ENCODE results near the gene GALP. TPM values are rescaled to one million over a fixed set of nuclear protein-coding genes. Genes with fewer than 3 reads are reported as not detected.
"Not testable (repeated sequence)": the region's sequence is repeated elsewhere in the genome, so short reads cannot be mapped to it uniquely, and the experiment has no call there.

Gene GALP
- not detected for polyA plus RNA-seq (2013, experiment 1 of 2; ENCODE audit: insufficient read length)
- polyA plus RNA-seq (2013, experiment 2 of 2; ENCODE audit: insufficient read length) = not detected

GRCh38 chr19:56175861-56176307, at the start of gene GALP:
GALP (plus strand) TSS chr19:56176008; CDS start chr19:56177109, 1,101 bp downstream.
- not testable (repeated sequence) for DNase-seq

GRCh38 chr19:56126983-56127780, 48.6 kb upstream of the GALP start:
- DNase-seq = no peak

GRCh38 chr19:56130006-56130405, 45.8 kb upstream of the GALP start:
- no peak for DNase-seq

- DNase-seq = no peak
Measured at GRCh38 chr19:56131651-56132050, 44.2 kb upstream of the GALP start.

- DNase-seq = peak; percentile 55
Measured at GRCh38 chr19:56132316-56132822, 43.4 kb upstream of the GALP start.

- DNase-seq = peak; percentile 59
Measured at GRCh38 chr19:56133858-56134653, 41.8 kb upstream of the GALP start.

GRCh38 chr19:56134654-56134921, 41.2 kb upstream of the GALP start:
- DNase-seq = no peak

GRCh38 chr19:56136362-56136761, 39.4 kb upstream of the GALP start:
- DNase-seq = no peak

GRCh38 chr19:56137405-56137804, 38.4 kb upstream of the GALP start:
- DNase-seq = no peak

- DNase-seq = no peak
Measured at GRCh38 chr19:56138069-56138468, 37.7 kb upstream of the GALP start.

GRCh38 chr19:56139847-56140582, 35.8 kb upstream of the GALP start:
- DNase-seq = no peak

- DNase-seq = peak; percentile 100
Measured at GRCh38 chr19:56140583-56141416, 35.0 kb upstream of the GALP start, which contains the start of gene ZNF444. ZNF444 (plus strand) TSS chr19:56141287; CDS start chr19:56146912, 5,625 bp downstream.

GRCh38 chr19:56141417-56141993, 34.3 kb upstream of the GALP start:
- no peak for DNase-seq

- no peak for DNase-seq
Measured at GRCh38 chr19:56142087-56142787, 33.6 kb upstream of the GALP start.

- no peak for DNase-seq
Measured at GRCh38 chr19:56142897-56143434, 32.8 kb upstream of the GALP start.

GRCh38 chr19:56144376-56144775, 31.4 kb upstream of the GALP start:
- DNase-seq = no peak

GRCh38 chr19:56144831-56145230, 31.0 kb upstream of the GALP start:
- DNase-seq = no peak

- no peak for DNase-seq
Measured at GRCh38 chr19:56145698-56146097, 30.1 kb upstream of the GALP start.

GRCh38 chr19:56146904-56147303, 28.9 kb upstream of the GALP start:
- no peak for DNase-seq

- DNase-seq = no peak
Measured at GRCh38 chr19:56147307-56147706, 28.5 kb upstream of the GALP start.

Measured in fibroblast of skin of scalp (primary cell).